AG04449 (cell line): ENCODE measurements around the gene CD8A.

Source experiments
- CTCF ChIA-PET: fragments of 350-600 bp; formaldehyde crosslinking; extraction: SDS; loops from one replicate; lab custom pipeline; 2021; ENCODE audit warnings: antibody characterized with exemption; lab: Yijun Ruan, JAX
- POLR2A ChIA-PET: fragments of 400-600, 350-600 bp; formaldehyde crosslinking; extraction: SDS; loops from one replicate; lab custom pipeline; 2020; ENCODE audit warnings: antibody characterized with exemption, inconsistent platforms; lab: Yijun Ruan, JAX
- DNase-seq: peaks from one replicate; pipeline ENCODE4 v3.0.0-alpha.2; 2010; ENCODE audit warnings: low read depth, low spot score
- H3K4me3 ChIP-seq: 2 replicates; pipeline ENCODE4 v1.5.1; 2011; ENCODE audit warnings: low read depth, mild to moderate bottlenecking, control low read depth, low read length
- CTCF ChIP-seq: IDR thresholded peaks from one replicate; pipeline ENCODE4 v1.5.1; 2011; ENCODE audit warnings: mild to moderate bottlenecking, moderate library complexity, low read length, control low read depth, inconsistent platforms; ENCODE audit not compliant: insufficient read depth; ENCODE audit errors: missing control alignments

CD8A gene

DNA sequence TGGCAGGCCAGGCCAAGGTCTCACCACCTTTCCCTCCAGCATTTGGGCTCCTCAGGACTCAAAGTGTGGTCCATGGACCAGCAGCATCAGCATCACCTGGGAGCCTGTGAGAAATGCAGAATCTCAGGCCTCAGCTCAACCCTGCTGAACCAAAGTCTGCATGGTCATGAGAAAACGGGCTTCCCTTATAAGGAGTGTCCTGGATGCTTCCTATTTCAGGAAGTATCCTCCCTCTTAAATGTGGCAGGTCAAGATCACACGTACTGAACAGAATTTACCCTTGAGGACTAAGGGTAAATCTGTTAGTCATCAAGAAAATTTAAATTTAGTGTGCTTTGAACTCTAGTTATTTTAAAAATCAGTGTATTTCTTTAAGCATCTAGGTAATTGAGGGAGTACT is 11.8 kb downstream of the CD8A start:
- ChIA-PET POLR2A (no interaction called here), CTCF (interaction anchor here (5.6 kb wide), 1 partner anchor 14 kb away, joined by 41 read pairs; no protein-coding TSS in a partner anchor)
- no peak overlapping the region for H3K4me3 ChIP-seq
- no peak for TF ChIP-seq CTCF
- no peak for DNase-seq

GRCh38 chr2:86776532-86776931 is 14.2 kb downstream of the CD8A start:
- POLR2A ChIA-PET: no interaction called here
- TF ChIP-seq CTCF: no peak
- CTCF ChIA-PET: interaction anchor here (1.2 to 5.6 kb wide), 3 partner anchors 8 to 15 kb away, joined by 3 to 41 read pairs (median 4); no protein-coding TSS in a partner anchor
- DNase-seq: no peak
- no peak overlapping the region for H3K4me3 ChIP-seq

DNA sequence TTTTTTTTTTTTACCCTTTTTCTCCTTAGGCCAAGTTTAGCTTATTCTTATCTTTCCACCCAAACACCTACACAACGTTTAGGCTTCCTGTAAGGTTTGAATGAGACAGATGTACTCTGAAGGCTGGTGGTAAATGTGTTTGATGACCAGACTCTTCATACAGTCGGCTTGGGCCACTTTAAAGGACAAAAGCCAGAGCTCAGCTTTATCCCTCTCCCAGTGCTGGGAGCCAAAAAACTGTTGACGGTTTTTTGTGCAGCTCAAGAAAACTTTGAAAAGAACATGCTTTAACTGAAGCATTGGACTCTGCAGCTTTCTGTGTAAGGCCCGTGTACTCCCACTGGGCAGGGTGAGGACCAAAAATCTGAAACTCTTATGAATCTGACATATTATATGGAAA is 15.4 kb downstream of the CD8A start:
- no peak for TF ChIP-seq CTCF
- H3K4me3 ChIP-seq: no peak overlapping the region
- ChIA-PET CTCF (interaction anchor here (1.6 kb wide), 1 partner anchor 10 kb away, joined by 8 read pairs; no protein-coding TSS in a partner anchor), POLR2A (no interaction called here)
- DNase-seq: no peak

GRCh38 chr2:86774862-86775261 is 15.9 kb downstream of the CD8A start:
- CTCF ChIA-PET: interaction anchor here (1.6 kb wide), 1 partner anchor 10 kb away, joined by 8 read pairs; no protein-coding TSS in a partner anchor
- no peak for TF ChIP-seq CTCF
- H3K4me3 ChIP-seq: no peak overlapping the region
- no peak for DNase-seq
- POLR2A ChIA-PET: no interaction called here

GRCh38 chr2:86772611-86773010 is 18.1 kb downstream of the CD8A start:
- DNase-seq: no peak
- no peak for TF ChIP-seq CTCF
- ChIA-PET POLR2A (no interaction called here), CTCF (interaction anchor here (1.6 to 2.1 kb wide), 2 partner anchors 8 to 36 kb away, joined by 4 to 10 read pairs; no protein-coding TSS in a partner anchor)
- H3K4me3 ChIP-seq: no peak overlapping the region

DNA sequence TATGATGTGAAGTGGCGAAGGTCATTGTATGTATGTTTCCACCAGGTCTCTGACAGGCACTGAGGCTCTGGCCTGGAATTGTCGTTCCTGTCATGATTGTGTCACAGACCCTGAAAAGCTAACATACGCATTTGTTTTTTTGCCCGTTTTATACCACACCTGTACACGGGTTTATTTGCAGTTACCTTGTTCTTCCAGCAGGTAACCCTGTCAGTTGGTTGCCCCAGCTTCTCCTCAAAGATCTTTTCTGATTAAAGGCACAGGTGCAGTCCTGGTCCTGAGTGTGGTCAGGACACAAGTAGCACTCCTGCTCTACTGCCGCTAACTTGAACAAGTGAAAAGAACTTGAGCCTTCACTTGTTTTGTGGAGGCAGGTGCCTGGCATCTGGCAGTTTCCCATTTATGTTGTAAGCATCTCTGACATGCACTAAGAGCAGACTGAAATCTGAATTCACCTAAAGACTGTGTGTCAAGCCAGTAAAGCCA is 19.9 kb downstream of the CD8A start:
- ChIA-PET POLR2A (no interaction called here), CTCF (no interaction called here)
- H3K4me3 ChIP-seq: no peak overlapping the region
- no peak for TF ChIP-seq CTCF
- DNase-seq: no peak
